ENCODE results near the gene ZNF440.

DNA sequence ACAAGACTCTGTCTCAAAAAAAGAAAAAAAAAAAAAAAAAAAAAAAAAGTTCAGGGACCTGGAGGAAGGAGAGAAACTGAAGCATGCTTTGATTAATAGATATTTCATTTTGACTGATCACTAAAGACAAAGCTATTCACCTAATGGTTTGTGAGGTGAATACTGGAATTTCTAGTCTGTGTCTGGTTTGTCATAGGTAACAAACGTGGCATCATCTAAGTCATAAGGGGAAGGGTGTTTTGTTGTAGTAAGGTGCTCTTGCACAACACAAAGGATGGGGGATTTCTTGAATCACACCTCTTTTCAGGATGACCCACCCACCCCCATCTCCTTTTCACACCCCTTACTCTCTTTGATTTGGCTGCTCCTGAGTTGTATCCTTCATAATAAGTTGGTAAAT is 59.7 kb downstream of the ZNF440 start:
- TF ChIP-seq POLR2AphosphoS5 (IDR thresholded peaks at IDR 0.05): no peak
- no peak for TF ChIP-seq CTCF (IDR thresholded peaks at IDR 0.05)
- no peak for TF ChIP-seq POLR2A (IDR thresholded peaks at IDR 0.05)

Measured in gastroesophageal sphincter (tissue), 3 donors.